Gastrocnemius medialis (tissue), 4 donors: ENCODE measurements around the gene LTK. TPM values are rescaled to one million over a fixed set of nuclear protein-coding genes. Genes with fewer than 3 reads are reported as not detected.
A peak's percentile ranks its signal among the peaks of the same experiment; 100 is the strongest.

Experiments used
- ATAC-seq, 2 donors: fragments of 150-250 bp; one replicate each; pipeline ENCODE4 v1.9.1; 2016
- DNase-seq, 2 donors: peaks; one replicate each; pipeline ENCODE4 v3.0.0-alpha.2; 2019
- H3K27ac ChIP-seq, 4 donors: fragments of 200-600 bp; sonication (generic); 1 replicate in 1 of 4; 2 replicates in 3 of 4; pipeline ENCODE4 v1.5.1; 2016 to 2018; ENCODE audit warnings: mild to moderate bottlenecking in 2 of 4, moderate library complexity in 1 of 4
- H3K27me3 ChIP-seq, 3 donors: fragments of 200-600 bp; sonication (generic) in 2 of 3; 1 replicate in 1 of 3; 2 replicates in 2 of 3; pipeline versions ENCODE4 v1.5.1 to v1.6.0; 2016 to 2019; ENCODE audit warnings: mild to moderate bottlenecking in 1 of 3, moderate library complexity in 1 of 3
- H3K36me3 ChIP-seq, 2 donors: fragments of 200-600 bp; sonication (generic) in 1 of 2; one replicate each; pipeline ENCODE4 v1.5.1; 2017 to 2018
- H3K4me1 ChIP-seq, 2 donors: fragments of 200-600 bp; sonication (generic) in 1 of 2; one replicate each; pipeline ENCODE4 v1.5.1; 2016 to 2017; ENCODE audit warnings: mild to moderate bottlenecking in 2 of 2
- H3K4me3 ChIP-seq, 4 donors: fragments of 200-600 bp; sonication (generic) in 3 of 4; 1 replicate in 1 of 4; 2 replicates in 3 of 4; pipeline ENCODE4 v1.5.1; 2016 to 2019; ENCODE audit warnings: mild to moderate bottlenecking in 2 of 4
- H3K9me3 ChIP-seq, 3 donors: fragments of 200-600 bp; sonication (generic) in 2 of 3; 1 replicate in 1 of 3; 2 replicates in 2 of 3; pipeline ENCODE4 v1.5.1; 2016 to 2019
- POLR2A ChIP-seq, 2 donors: fragments of 450-650 bp; IDR thresholded peaks; one replicate each; pipeline ENCODE4 v1.6.1; 2017; ENCODE audit warnings: antibody characterized with exemption in 2 of 2, mild to moderate bottlenecking in 2 of 2, moderate library complexity in 2 of 2
- in situ Hi-C, 4 donors: fragments of 200-750 bp; cut with MboI; loops; one replicate each; pipeline versions ENCODE4 v1.15.0 to v1.8.0; 2017; ENCODE audit warnings: low sequenced_read_pairs in 4 of 4
- intact Hi-C: fragments of 100-400 bp; cut with DNase I; formaldehyde crosslinking; loops from one replicate; pipeline ENCODE4 v1.15.1; 2023; ENCODE audit warnings: low total_unique reads
- total RNA-seq, 4 donors: library from RNA; depleted of rRNA; stranded (reverse); fragments of >200 nt; gene quantifications; one replicate each; pipeline versions ENCODE4 v1.1.0 to v1.2.3, GENCODE V29; 2016
- TF ChIP-seq, protein P1 (sequence below), 5 experiments: fragments of 450-650 bp in 3 of 5; fragments of 200-600 bp in 2 of 5; sonication (generic) in 2 of 5; IDR thresholded peaks in 4 of 5; conservative IDR thresholded peaks in 1 of 5; 1 replicate in 4 of 5; 2 replicates in 1 of 5; pipeline ENCODE4 v1.5.1; 2016 to 2019; ENCODE audit warnings: antibody characterized with exemption in 5 of 5, mild to moderate bottlenecking in 3 of 5, moderate library complexity in 3 of 5

Gene LTK
- total RNA-seq, result under 1 TPM in 2 of 4 donors, not detected in 2; 0.34 to 0.68 TPM

DNA sequence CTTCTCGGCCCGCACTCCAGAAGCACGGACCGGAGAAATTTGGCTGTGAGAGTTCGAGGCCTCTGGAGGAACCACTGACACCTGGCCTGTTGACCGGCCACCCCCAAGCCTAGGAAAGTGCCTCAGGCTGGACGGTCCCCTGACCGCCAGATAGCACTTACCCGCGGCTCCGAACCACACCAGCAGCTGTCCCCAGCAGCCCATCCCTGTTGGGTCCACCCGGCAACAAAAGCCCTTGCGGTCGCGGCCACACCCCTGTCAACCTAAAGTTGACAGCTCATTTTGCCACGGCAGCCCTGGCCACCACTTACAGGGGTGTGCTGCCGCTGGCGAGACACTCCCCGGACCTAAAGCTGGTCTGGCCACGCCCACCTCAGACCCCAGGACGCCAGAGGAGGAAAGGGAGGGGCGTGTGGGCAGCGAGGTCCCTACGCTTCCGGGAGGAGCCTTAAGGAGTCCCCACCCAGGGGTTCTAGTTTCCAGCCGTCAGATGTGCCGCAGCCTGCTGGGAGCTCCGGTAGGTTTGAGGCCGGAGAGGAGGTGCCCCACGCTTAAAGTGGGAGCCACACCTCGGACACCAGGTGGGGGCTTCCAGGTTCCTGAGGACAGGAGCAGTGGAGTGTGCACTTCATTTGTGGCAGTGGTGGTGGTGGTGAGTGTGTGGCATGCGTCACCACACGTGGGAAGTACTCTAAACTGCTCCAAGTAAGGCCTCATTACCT, at the start of gene LTK:
LTK (minus strand) TSS at position 322 of the 722 bp plus-strand sequence; CDS start at position 204, 118 bp downstream.
- DNase-seq, result no peak
- intact Hi-C loops, result no loop called here
- H3K4me3 ChIP-seq, result peak within 1 kb of the TSS; percentile 36 to 53 (median 45)

GRCh38 chr15:41562784-41563198, 49.2 kb upstream of the LTK start:
- no peak for DNase-seq
- Histone ChIP-seq H3K4me3 (no peak overlapping the region), H3K27me3 (peaks cover 0 to 6% (median 3%) of the 10 kb centered on the region in 3 donors), H3K4me1 (peaks cover 6 to 12% of the 10 kb centered on the region in 2 donors), H3K36me3 (no peaks in the 10 kb centered on the region), H3K27ac (no peak overlapping the region), H3K9me3 (no peaks in the 10 kb centered on the region)
- in situ Hi-C loops, result no loop called here
- no peak for ATAC-seq
- TF ChIP-seq, protein P1, sequence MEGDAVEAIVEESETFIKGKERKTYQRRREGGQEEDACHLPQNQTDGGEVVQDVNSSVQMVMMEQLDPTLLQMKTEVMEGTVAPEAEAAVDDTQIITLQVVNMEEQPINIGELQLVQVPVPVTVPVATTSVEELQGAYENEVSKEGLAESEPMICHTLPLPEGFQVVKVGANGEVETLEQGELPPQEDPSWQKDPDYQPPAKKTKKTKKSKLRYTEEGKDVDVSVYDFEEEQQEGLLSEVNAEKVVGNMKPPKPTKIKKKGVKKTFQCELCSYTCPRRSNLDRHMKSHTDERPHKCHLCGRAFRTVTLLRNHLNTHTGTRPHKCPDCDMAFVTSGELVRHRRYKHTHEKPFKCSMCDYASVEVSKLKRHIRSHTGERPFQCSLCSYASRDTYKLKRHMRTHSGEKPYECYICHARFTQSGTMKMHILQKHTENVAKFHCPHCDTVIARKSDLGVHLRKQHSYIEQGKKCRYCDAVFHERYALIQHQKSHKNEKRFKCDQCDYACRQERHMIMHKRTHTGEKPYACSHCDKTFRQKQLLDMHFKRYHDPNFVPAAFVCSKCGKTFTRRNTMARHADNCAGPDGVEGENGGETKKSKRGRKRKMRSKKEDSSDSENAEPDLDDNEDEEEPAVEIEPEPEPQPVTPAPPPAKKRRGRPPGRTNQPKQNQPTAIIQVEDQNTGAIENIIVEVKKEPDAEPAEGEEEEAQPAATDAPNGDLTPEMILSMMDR (IDR thresholded peaks at IDR 0.05 in 4 of 5, conservative IDR thresholded peaks at IDR 0.05 in 1 of 5), result no peak
- no peak for TF ChIP-seq POLR2A (IDR thresholded peaks at IDR 0.05)
- intact Hi-C loops, result no loop called here

More for the DNA sequence above, at the start of gene LTK:
- H3K27ac ChIP-seq, result no peak within 1 kb of the TSS
- in situ Hi-C loops, result no loop called here
- ATAC-seq, result peak in 1 of 2 donors; percentile 27
- H3K4me1 ChIP-seq, result peaks cover 20 to 27% of the 10 kb centered on the region in 2 donors
- H3K27me3 ChIP-seq, result peaks cover 31 to 34% (median 32%) of the 10 kb centered on the region in 3 donors
- no peaks in the 10 kb centered on the region for H3K9me3 ChIP-seq
- TF ChIP-seq, protein P1 (IDR thresholded peaks at IDR 0.05 in 4 of 5, conservative IDR thresholded peaks at IDR 0.05 in 1 of 5), result no peak
- no peak for TF ChIP-seq POLR2A (IDR thresholded peaks at IDR 0.05)
- H3K36me3 ChIP-seq, result peaks cover 0 to 9% of the 10 kb centered on the region in 2 donors

DNA sequence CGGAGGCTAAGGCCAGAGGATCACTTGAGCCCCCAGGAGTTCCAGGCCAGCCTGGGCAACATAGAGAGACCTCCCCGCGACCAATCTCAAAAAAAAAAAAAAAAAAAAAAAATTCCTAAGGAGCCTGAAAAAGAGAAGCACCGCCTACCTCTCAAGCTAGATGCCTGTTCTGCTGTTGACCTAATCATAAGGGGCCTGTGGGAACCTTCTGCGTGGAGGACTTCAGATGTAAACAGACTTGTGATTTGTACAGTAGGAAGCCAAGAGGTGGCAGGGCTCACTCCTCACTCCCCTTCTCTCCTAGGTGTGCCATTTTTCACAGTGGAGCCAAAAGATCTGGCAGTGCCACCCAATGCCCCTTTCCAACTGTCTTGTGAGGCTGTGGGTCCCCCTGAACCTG, 48.6 kb upstream of the LTK start:
- Histone ChIP-seq H3K4me3 (no peak overlapping the region), H3K27ac (no peak overlapping the region), H3K4me1 (peaks cover 6 to 14% of the 10 kb centered on the region in 2 donors), H3K27me3 (peaks cover 0 to 6% (median 3%) of the 10 kb centered on the region in 3 donors), H3K36me3 (no peaks in the 10 kb centered on the region), H3K9me3 (no peaks in the 10 kb centered on the region)
- ATAC-seq (no peak), DNase-seq (no peak)
- TF ChIP-seq, protein P1 (IDR thresholded peaks at IDR 0.05 in 4 of 5, conservative IDR thresholded peaks at IDR 0.05 in 1 of 5), result no peak
- no peak for TF ChIP-seq POLR2A (IDR thresholded peaks at IDR 0.05)
- intact Hi-C loops (no loop called here), in situ Hi-C loops (no loop called here)

- no peak for ATAC-seq
- peaks cover 6 to 14% of the 10 kb centered on the region in 2 donors for H3K4me1 ChIP-seq
- H3K36me3 ChIP-seq, result no peaks in the 10 kb centered on the region
- TF ChIP-seq, protein P1 (IDR thresholded peaks at IDR 0.05 in 4 of 5, conservative IDR thresholded peaks at IDR 0.05 in 1 of 5), result no peak
- TF ChIP-seq POLR2A (IDR thresholded peaks at IDR 0.05), result no peak
- H3K27me3 ChIP-seq, result peaks cover 0 to 6% (median 3%) of the 10 kb centered on the region in 3 donors
- H3K27ac ChIP-seq, result no peak overlapping the region
- in situ Hi-C loops (no loop called here), intact Hi-C loops (no loop called here)
- peak in 1 of 2 donors; percentile 51 for DNase-seq
- no peak overlapping the region for H3K4me3 ChIP-seq
- no peaks in the 10 kb centered on the region for H3K9me3 ChIP-seq
Measured at GRCh38 chr15:41561777-41562145, 48.1 kb upstream of the LTK start.
